GM06990 (cell line): Measurements from ENCODE around the gene RAB38.
A peak's percentile ranks its signal among the peaks of the same experiment; 100 is the strongest.

Experiments
- DNase-seq: peaks from one replicate; pipeline ENCODE4 v3.0.0-alpha.2; 2011; ENCODE audit not compliant: insufficient read length; ENCODE audit errors: extremely low read depth
- H3K27me3 ChIP-seq: replicated peaks from 2 replicates; pipeline ENCODE4 v1.6.0; 2011; ENCODE audit warnings: low read length; ENCODE audit not compliant: control insufficient read depth, insufficient read depth
- H3K36me3 ChIP-seq: 2 replicates; pipeline ENCODE4 v1.5.1; 2011; ENCODE audit warnings: low read length; ENCODE audit not compliant: control insufficient read depth, insufficient read depth
- H3K4me3 ChIP-seq: replicated peaks from 2 replicates; pipeline ENCODE4 v1.5.1; 2011; ENCODE audit warnings: low read depth, mild to moderate bottlenecking, control low read depth, low read length
- TF ChIP-seq, protein P1 (sequence below): IDR thresholded peaks from 2 replicates; pipeline ENCODE4 v1.5.1; 2011; ENCODE audit warnings: low read length, control low read depth, mild to moderate bottlenecking, inconsistent platforms; ENCODE audit not compliant: insufficient read depth, poor library complexity, severe bottlenecking

RAB38 gene

DNA sequence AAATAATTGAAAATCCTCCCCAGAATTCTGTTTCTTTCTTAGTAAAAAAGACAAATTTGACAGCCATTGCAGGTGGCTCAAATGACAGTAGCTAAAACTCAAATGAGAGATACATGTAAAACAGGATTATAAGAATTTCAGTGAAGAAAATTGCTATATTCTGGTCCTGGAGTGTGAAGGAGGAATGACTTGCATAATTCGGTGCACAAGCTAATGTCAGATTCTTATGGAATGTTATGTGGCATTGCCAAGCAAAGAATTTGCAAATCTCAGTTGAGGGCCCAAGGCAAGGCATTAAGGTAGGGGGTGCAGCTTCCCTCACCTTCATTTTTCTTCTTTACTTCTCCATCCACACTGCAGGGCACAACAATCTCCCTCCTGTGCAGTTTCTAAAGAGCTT lies 35.4 kb downstream of the RAB38 start:
- DNase-seq: no peak
- no peaks in the 10 kb centered on the region for H3K27me3 ChIP-seq
- no peak overlapping the region for H3K4me3 ChIP-seq
- TF ChIP-seq, protein P1, sequence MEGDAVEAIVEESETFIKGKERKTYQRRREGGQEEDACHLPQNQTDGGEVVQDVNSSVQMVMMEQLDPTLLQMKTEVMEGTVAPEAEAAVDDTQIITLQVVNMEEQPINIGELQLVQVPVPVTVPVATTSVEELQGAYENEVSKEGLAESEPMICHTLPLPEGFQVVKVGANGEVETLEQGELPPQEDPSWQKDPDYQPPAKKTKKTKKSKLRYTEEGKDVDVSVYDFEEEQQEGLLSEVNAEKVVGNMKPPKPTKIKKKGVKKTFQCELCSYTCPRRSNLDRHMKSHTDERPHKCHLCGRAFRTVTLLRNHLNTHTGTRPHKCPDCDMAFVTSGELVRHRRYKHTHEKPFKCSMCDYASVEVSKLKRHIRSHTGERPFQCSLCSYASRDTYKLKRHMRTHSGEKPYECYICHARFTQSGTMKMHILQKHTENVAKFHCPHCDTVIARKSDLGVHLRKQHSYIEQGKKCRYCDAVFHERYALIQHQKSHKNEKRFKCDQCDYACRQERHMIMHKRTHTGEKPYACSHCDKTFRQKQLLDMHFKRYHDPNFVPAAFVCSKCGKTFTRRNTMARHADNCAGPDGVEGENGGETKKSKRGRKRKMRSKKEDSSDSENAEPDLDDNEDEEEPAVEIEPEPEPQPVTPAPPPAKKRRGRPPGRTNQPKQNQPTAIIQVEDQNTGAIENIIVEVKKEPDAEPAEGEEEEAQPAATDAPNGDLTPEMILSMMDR: no peak
- H3K36me3 ChIP-seq: no peaks in the 10 kb centered on the region

- Histone ChIP-seq H3K27me3 (no peaks in the 10 kb centered on the region), H3K36me3 (no peaks in the 10 kb centered on the region), H3K4me3 (no peak overlapping the region)
- DNase-seq: peak; percentile 41
- TF ChIP-seq, protein P1: no peak
Observed at GRCh38 chr11:88131764-88132470, 43.3 kb downstream of the RAB38 start.

DNA sequence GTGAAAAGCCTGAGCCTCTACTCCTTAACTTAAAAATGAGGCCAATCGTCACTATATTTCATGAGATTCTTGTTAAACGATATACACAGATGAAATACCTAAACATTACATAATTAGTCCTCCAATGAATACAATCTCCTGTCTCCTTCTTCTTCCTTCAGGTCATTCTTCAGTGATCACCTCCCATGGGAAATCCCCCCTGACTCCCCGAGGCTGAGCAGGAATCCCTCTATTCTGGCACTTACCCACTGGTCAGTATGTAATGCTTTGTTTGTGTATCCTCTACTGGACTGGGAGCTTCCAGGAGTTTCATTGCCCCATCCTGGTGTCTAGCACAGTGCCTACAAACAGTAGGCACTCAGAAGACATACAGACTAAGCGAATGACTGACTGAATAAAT lies 52.3 kb downstream of the RAB38 start:
- Histone ChIP-seq H3K27me3 (no peaks in the 10 kb centered on the region), H3K36me3 (no peaks in the 10 kb centered on the region), H3K4me3 (no peak overlapping the region)
- DNase-seq: no peak
- TF ChIP-seq, protein P1: no peak

GRCh38 chr11:88119561-88119960 lies 55.7 kb downstream of the RAB38 start:
- H3K36me3 ChIP-seq: no peaks in the 10 kb centered on the region
- H3K27me3 ChIP-seq: no peaks in the 10 kb centered on the region
- TF ChIP-seq, protein P1: no peak
- H3K4me3 ChIP-seq: no peak overlapping the region
- no peak for DNase-seq

- no peak overlapping the region for H3K4me3 ChIP-seq
- TF ChIP-seq, protein P1: no peak
Observed at GRCh38 chr11:88117281-88117858, 57.9 kb downstream of the RAB38 start.

More at GRCh38 chr11:88117281-88117858, 57.9 kb downstream of the RAB38 start:
- Histone ChIP-seq H3K36me3 (no peaks in the 10 kb centered on the region), H3K27me3 (no peaks in the 10 kb centered on the region)
- DNase-seq: peak; percentile 33
